ENCODE results near the gene C9.

DNA sequence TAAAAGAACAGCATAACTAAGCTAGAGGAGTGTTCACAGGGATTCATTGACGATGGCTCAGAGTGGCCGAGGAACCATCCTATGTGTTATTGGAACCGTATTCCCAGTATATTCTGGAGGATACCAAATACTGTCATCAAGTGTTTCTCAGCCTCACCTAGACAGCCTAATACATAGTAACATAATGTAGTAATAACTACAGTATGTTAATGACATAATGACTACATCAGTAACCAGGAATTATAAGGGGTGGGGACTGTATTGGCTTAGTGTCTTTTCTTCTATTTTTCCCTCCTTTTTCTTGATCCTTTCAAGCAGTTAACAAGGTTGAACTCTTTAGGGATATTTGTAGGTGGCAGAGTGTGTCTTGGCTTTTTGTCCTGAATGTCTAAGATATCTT lies 26.6 kb upstream of the C9 start:
- TF ChIP-seq POLR2A (IDR thresholded peaks at IDR 0.05) (no peak), CTCF (IDR thresholded peaks at IDR 0.05) (no peak)
